CD4-positive, alpha-beta T cell (primary cell): ENCODE measurements around the gene PDSS2. TPM values are rescaled to one million over a fixed set of nuclear protein-coding genes. Genes with fewer than 3 reads are reported as not detected.

ENCODE experiments used
- ATAC-seq: fragments of 200-7000 bp; cut with Tn5 transposase; one replicate; pipeline ENCODE4 v1.10.0; 2022; ENCODE audit warnings: mild to moderate bottlenecking; ENCODE audit not compliant: poor library complexity
- CTCF ChIA-PET: fragments of 350-600 bp; sonication (Branson Sonifier 250); formaldehyde crosslinking; loops from one replicate; lab custom pipeline; 2021; ENCODE audit warnings: antibody characterized with exemption, inconsistent platforms; lab: Charles Lee
- POLR2A ChIA-PET: fragments of 350-600 bp; sonication (Branson Sonifier 250); formaldehyde crosslinking; loops from one replicate; lab custom pipeline; 2021; ENCODE audit warnings: antibody characterized with exemption, inconsistent platforms; lab: Charles Lee
- DNase-seq, 14 experiments: peaks; one replicate each; pipeline ENCODE4 v3.0.0-alpha.2; 2013 to 2020; ENCODE audit warnings: mixed read lengths in 2 of 14
- H3K27ac ChIP-seq, 2 donors: one replicate each; pipeline versions ENCODE4 v1.5.1 to v1.7.0; 2013; ENCODE audit warnings: low read length in 2 of 2, low read depth in 1 of 2, mild to moderate bottlenecking in 1 of 2
- H3K27me3 ChIP-seq, 2 experiments: 1 replicate in 1 of 2; 2 replicates in 1 of 2; pipeline versions ENCODE4 v1.6.1 to v1.7.0; 2013; ENCODE audit warnings: low read length in 2 of 2, control low read depth in 1 of 2, mild to moderate bottlenecking in 1 of 2, moderate library complexity in 1 of 2; ENCODE audit not compliant: insufficient read depth in 2 of 2, control insufficient read depth in 1 of 2
- H3K36me3 ChIP-seq: one replicate; pipeline ENCODE4 v1.6.1; 2013; ENCODE audit warnings: low read length, control low read depth; ENCODE audit not compliant: insufficient read depth
- H3K4me1 ChIP-seq: one replicate; pipeline ENCODE4 v1.6.1; 2013; ENCODE audit warnings: low read length, control low read depth; ENCODE audit not compliant: insufficient read depth
- H3K4me3 ChIP-seq: one replicate; pipeline ENCODE4 v1.5.1; 2013; ENCODE audit warnings: mild to moderate bottlenecking, low read length, moderate library complexity
- H3K9me3 ChIP-seq, 2 experiments: 1 replicate in 1 of 2; 2 replicates in 1 of 2; pipeline versions ENCODE4 v1.6.1 to v1.7.0; 2013; ENCODE audit warnings: low read length in 2 of 2, mild to moderate bottlenecking in 2 of 2, control low read depth in 1 of 2, moderate library complexity in 1 of 2; ENCODE audit not compliant: control insufficient read depth in 1 of 2, insufficient read depth in 1 of 2
- H3K27ac Mint-ChIP-seq: one replicate; pipeline ENCODE4 v1.8.0; 2020; ENCODE audit warnings: mixed read lengths
- H3K27me3 Mint-ChIP-seq: one replicate; pipeline ENCODE4 v1.8.0; 2021; ENCODE audit warnings: mixed read lengths
- H3K36me3 Mint-ChIP-seq: one replicate; pipeline ENCODE4 v1.8.0; 2021; ENCODE audit warnings: low read depth, mixed read lengths
- H3K4me1 Mint-ChIP-seq: one replicate; pipeline ENCODE4 v1.8.0; 2021; ENCODE audit warnings: low read depth, mixed read lengths
- H3K4me3 Mint-ChIP-seq: one replicate; pipeline ENCODE4 v1.8.0; 2020; ENCODE audit warnings: mild to moderate bottlenecking, mixed read lengths
- H3K9me3 Mint-ChIP-seq: one replicate; pipeline ENCODE4 v1.8.0; 2020; ENCODE audit warnings: mixed read lengths
- CTCF ChIP-seq: fragments of 200-600 bp; IDR thresholded peaks from one replicate; pipeline ENCODE4 v1.8.0; 2022; ENCODE audit warnings: antibody characterized with exemption, mild to moderate bottlenecking
- intact Hi-C, 2 experiments: fragments of 100-400 bp; cut with DNase I in 1 of 2; cut with micrococcal nuclease in 1 of 2; formaldehyde crosslinking; loops; one replicate each; pipeline versions ENCODE4 v1.15.1 to v1.9.0; 2023 to 2025; cut with DNase I, micrococcal nuclease
- total RNA-seq, 174 experiments: library from RNA in 2 of 174; stranded (reverse) in 2 of 174; gene quantifications; one replicate each; pipeline ENCODE4 v1.2.3 and lab custom pipeline; 2021 to 2026

PDSS2 gene
- total RNA-seq, 2 experiments from 2014 or later, result 5.8 to 6.6 TPM

- POLR2A ChIA-PET, result no interaction called here
- ATAC-seq (no peak), DNase-seq (no peak)
- no peaks in the 10 kb centered on the region for H3K4me1 ChIP-seq
- no peak overlapping the region for H3K27ac ChIP-seq
- H3K4me3 ChIP-seq, result no peak overlapping the region
- TF ChIP-seq CTCF, result no peak
- intact Hi-C loops, result no loop called here
- no peaks in the 10 kb centered on the region for H3K4me1 Mint-ChIP-seq
- no peaks in the 10 kb centered on the region for H3K27me3 Mint-ChIP-seq
- CTCF ChIA-PET, result no interaction called here
- no peak overlapping the region for H3K4me3 Mint-ChIP-seq
- peaks cover 21% of the 10 kb centered on the region for H3K36me3 Mint-ChIP-seq
- no peak overlapping the region for H3K27ac Mint-ChIP-seq
- H3K36me3 ChIP-seq, result peaks cover 4% of the 10 kb centered on the region
- peaks cover 0 to 2% of the 10 kb centered on the region in 2 experiments for H3K9me3 ChIP-seq
- H3K27me3 ChIP-seq, result no peaks in the 10 kb centered on the region
- no peaks in the 10 kb centered on the region for H3K9me3 Mint-ChIP-seq
Measured at GRCh38 chr6:107246249-107246971, 213.0 kb downstream of the PDSS2 start.

GRCh38 chr6:107244742-107245480 is 214.5 kb downstream of the PDSS2 start:
- H3K27ac Mint-ChIP-seq, result no peak overlapping the region
- TF ChIP-seq CTCF, result no peak
- H3K4me3 ChIP-seq, result no peak overlapping the region
- ChIA-PET CTCF (no interaction called here), POLR2A (no interaction called here)
- no peak overlapping the region for H3K4me3 Mint-ChIP-seq
- H3K27me3 Mint-ChIP-seq, result no peaks in the 10 kb centered on the region
- intact Hi-C loops, result no loop called here
- DNase-seq (no peak), ATAC-seq (no peak)
- H3K9me3 ChIP-seq, result peaks cover 0 to 2% of the 10 kb centered on the region in 2 experiments
- no peaks in the 10 kb centered on the region for H3K4me1 Mint-ChIP-seq
- H3K27ac ChIP-seq, result no peak overlapping the region
- H3K36me3 ChIP-seq, result peaks cover 4% of the 10 kb centered on the region
- H3K9me3 Mint-ChIP-seq, result no peaks in the 10 kb centered on the region
- H3K36me3 Mint-ChIP-seq, result peaks cover 26% of the 10 kb centered on the region
- no peaks in the 10 kb centered on the region for H3K4me1 ChIP-seq
- no peaks in the 10 kb centered on the region for H3K27me3 ChIP-seq

- Mint-ChIP-seq H3K9me3 (no peaks in the 10 kb centered on the region), H3K4me1 (no peaks in the 10 kb centered on the region), H3K4me3 (no peak overlapping the region), H3K27ac (no peak overlapping the region), H3K36me3 (peaks cover 26% of the 10 kb centered on the region), H3K27me3 (no peaks in the 10 kb centered on the region)
- POLR2A ChIA-PET, result no interaction called here
- intact Hi-C loops, result no loop called here
- TF ChIP-seq CTCF, result no peak
- no peak for ATAC-seq
- CTCF ChIA-PET, result no interaction called here
- no peaks in the 10 kb centered on the region for H3K27me3 ChIP-seq
- H3K4me3 ChIP-seq, result no peak overlapping the region
- peaks cover 4% of the 10 kb centered on the region for H3K36me3 ChIP-seq
- peaks cover 0 to 2% of the 10 kb centered on the region in 2 experiments for H3K9me3 ChIP-seq
- no peak overlapping the region for H3K27ac ChIP-seq
- DNase-seq, result no peak
- no peaks in the 10 kb centered on the region for H3K4me1 ChIP-seq
Measured at GRCh38 chr6:107244082-107244741, 215.2 kb downstream of the PDSS2 start.
